HFFc6 (cell line): ENCODE data around the gene DHPS. TPM values are rescaled to one million over a fixed set of nuclear protein-coding genes. Genes with fewer than 3 reads are reported as not detected.

Experiments used
- DNase-seq: peaks from one replicate; pipeline ENCODE4 v3.0.0-alpha.2; 2018
- H3K27ac Mint-ChIP-seq: 2 replicates; pipeline ENCODE4 v1.8.0; 2020; ENCODE audit warnings: mild to moderate bottlenecking, mixed read lengths
- H3K27me3 Mint-ChIP-seq: 2 replicates; pipeline ENCODE4 v1.8.0; 2021; ENCODE audit warnings: mild to moderate bottlenecking, moderate library complexity, mixed read lengths; ENCODE audit not compliant: insufficient read depth
- H3K36me3 Mint-ChIP-seq: 2 replicates; pipeline ENCODE4 v1.8.0; 2021; ENCODE audit warnings: low read depth, mixed read lengths
- H3K4me1 Mint-ChIP-seq: 2 replicates; pipeline ENCODE4 v1.8.0; 2020; ENCODE audit warnings: low read depth, mixed read lengths
- H3K4me3 Mint-ChIP-seq: 2 replicates; pipeline ENCODE4 v1.8.0; 2020; ENCODE audit warnings: mild to moderate bottlenecking, moderate library complexity, mixed read lengths
- H3K9me3 Mint-ChIP-seq: 2 replicates; pipeline ENCODE4 v1.8.0; 2020; ENCODE audit warnings: mild to moderate bottlenecking, mixed read lengths
- CTCF ChIP-seq: fragments of 200-600 bp; sonication (generic); IDR thresholded peaks from 2 replicates; pipeline ENCODE4 v1.5.0; 2021; ENCODE audit warnings: antibody characterized with exemption, mild to moderate bottlenecking
- total RNA-seq, 6 experiments: library from RNA; stranded (reverse); fragmentation: NEBNext Ultra II Directional; extraction: Animal tissue kit (Norgen Biotek cat#: 25700); gene quantifications; 2 replicates in 1 of 6; 3 replicates in 5 of 6; pipeline ENCODE4 v1.2.3, GENCODE V29; 2021

The DHPS gene
- total RNA-seq, 6 experiments from 2014 or later: 53.3 to 69.2 (median 59.6) TPM

- Mint-ChIP-seq H3K27ac (peak overlapping the region; percentile 100), H3K4me1 (peaks cover 45% of the 10 kb centered on the region), H3K4me3 (peak overlapping the region; percentile 95), H3K27me3 (peaks cover 4% of the 10 kb centered on the region), H3K9me3 (no peaks in the 10 kb centered on the region), H3K36me3 (peaks cover 13% of the 10 kb centered on the region)
- no peak for DNase-seq
- no peak for TF ChIP-seq CTCF
Observed at GRCh38 chr19:12670159-12670928, 11.3 kb downstream of the DHPS start.

- Mint-ChIP-seq H3K27ac (peak overlapping the region; percentile 100), H3K36me3 (peaks cover 10% of the 10 kb centered on the region), H3K4me1 (peaks cover 45% of the 10 kb centered on the region), H3K4me3 (peak overlapping the region; percentile 95), H3K9me3 (no peaks in the 10 kb centered on the region), H3K27me3 (peaks cover 4% of the 10 kb centered on the region; the same call in 1 of the 2 replicates)
- peak; percentile 46 for TF ChIP-seq CTCF
- peak; percentile 68 for DNase-seq
Observed at GRCh38 chr19:12669270-12670158, 12.2 kb downstream of the DHPS start.

GRCh38 chr19:12668932-12669269 is 12.8 kb downstream of the DHPS start:
- H3K4me3 Mint-ChIP-seq: peak overlapping the region; percentile 95
- H3K27me3 Mint-ChIP-seq: peaks cover 4% of the 10 kb centered on the region; the same call in 1 of the 2 replicates
- TF ChIP-seq CTCF: no peak
- peaks cover 45% of the 10 kb centered on the region for H3K4me1 Mint-ChIP-seq
- no peaks in the 10 kb centered on the region for H3K9me3 Mint-ChIP-seq
- DNase-seq: peak; percentile 72
- H3K36me3 Mint-ChIP-seq: peaks cover 7% of the 10 kb centered on the region
- peak overlapping the region; percentile 100 for H3K27ac Mint-ChIP-seq

GRCh38 chr19:12668346-12668745 is 13.3 kb downstream of the DHPS start:
- no peak for DNase-seq
- Mint-ChIP-seq H3K36me3 (peaks cover 7% of the 10 kb centered on the region), H3K27me3 (peaks cover 4% of the 10 kb centered on the region; the same call in 1 of the 2 replicates), H3K9me3 (no peaks in the 10 kb centered on the region), H3K27ac (peak overlapping the region; percentile 100), H3K4me1 (peaks cover 45% of the 10 kb centered on the region), H3K4me3 (peak overlapping the region; percentile 95)
- TF ChIP-seq CTCF: no peak

GRCh38 chr19:12667731-12668302 is 13.9 kb downstream of the DHPS start:
- DNase-seq: no peak

More at GRCh38 chr19:12667731-12668302, 13.9 kb downstream of the DHPS start:
- H3K27ac Mint-ChIP-seq: peak overlapping the region; percentile 100
- no peak for TF ChIP-seq CTCF
- H3K27me3 Mint-ChIP-seq: peaks cover 4% of the 10 kb centered on the region; the same call in 1 of the 2 replicates
- H3K4me1 Mint-ChIP-seq: peaks cover 45% of the 10 kb centered on the region
- H3K36me3 Mint-ChIP-seq: peaks cover 12% of the 10 kb centered on the region
- peak overlapping the region; percentile 95 for H3K4me3 Mint-ChIP-seq
- no peaks in the 10 kb centered on the region for H3K9me3 Mint-ChIP-seq
